ENCODE measurements around the gene RUNX2.

DNA sequence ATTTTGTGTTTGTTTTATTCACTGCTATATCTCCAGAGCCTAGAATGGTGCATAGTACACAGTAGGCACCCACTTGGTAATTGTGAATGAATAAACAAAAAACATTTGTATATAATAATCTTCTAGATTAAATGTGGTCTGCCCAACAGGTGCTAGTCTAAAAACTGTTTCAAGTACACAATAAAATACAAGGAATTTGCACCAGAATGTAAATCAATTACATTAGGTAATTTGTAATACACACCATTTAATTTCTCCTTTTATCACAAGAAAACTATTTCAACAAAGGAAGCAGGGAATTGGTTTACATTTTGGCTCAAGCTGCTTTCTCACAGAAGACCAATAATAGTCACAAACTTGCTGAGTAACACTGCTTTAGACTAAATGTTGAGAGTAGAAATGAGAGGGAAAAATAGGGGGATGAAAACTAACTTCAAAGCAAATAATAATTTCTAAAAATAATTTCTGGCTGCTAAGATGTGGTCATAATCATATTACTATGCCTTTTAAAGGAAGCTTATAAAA is 22.1 kb downstream of the RUNX2 start:
- TF ChIP-seq POLR2A (IDR thresholded peaks at IDR 0.05; ENCODE audit: low read depth, low read length) (no peak), POLR2AphosphoS5 (IDR thresholded peaks at IDR 0.05; ENCODE audit: low read depth, low read length) (no peak), TAF1 (IDR thresholded peaks at IDR 0.05; ENCODE audit: borderline replicate concordance, low read depth, low read length) (no peak)
